Left renal pelvis (tissue), 4 donors: ENCODE results near the gene CRACR2B. TPM values are rescaled to one million over a fixed set of nuclear protein-coding genes. Genes with fewer than 3 reads are reported as not detected.

Experiments
- DNase-seq, 4 donors: peaks; one replicate each; pipeline ENCODE4 v3.0.0-alpha.2; 2013; ENCODE audit warnings: low read depth in 4 of 4, low spot score in 3 of 4
- polyA plus RNA-seq, 4 donors: library from polyadenylated mRNA; unstranded; fragments of 120-200 nt; gene quantifications; one replicate each; pipeline ENCODE4 v1.2.1, GENCODE V29; 2013; ENCODE audit not compliant: insufficient read length in 4 of 4

Gene CRACR2B
- polyA plus RNA-seq, 4 donors, result 3.6 to 20.3 (median 11.3) TPM

- DNase-seq, result no peak
Measured at GRCh38 chr11:824942-825341, 2.8 kb upstream of the CRACR2B start.

- no peak for DNase-seq
Measured at GRCh38 chr11:825366-826226, 2.1 kb upstream of the CRACR2B start.

- no peak for DNase-seq
Measured at GRCh38 chr11:826227-826621, 1.5 kb upstream of the CRACR2B start.

- no peak for DNase-seq
Measured at GRCh38 chr11:826836-827145, 928 bp upstream of the CRACR2B start.

- no peak for DNase-seq
Measured at GRCh38 chr11:827146-827896, 398 bp upstream of the CRACR2B start.

GRCh38 chr11:828506-829175, 922 bp downstream of the CRACR2B start:
- no peak for DNase-seq

GRCh38 chr11:829176-829846, 1.6 kb downstream of the CRACR2B start:
- DNase-seq, result no peak

- no peak for DNase-seq
Measured at GRCh38 chr11:829847-830294, 2.2 kb downstream of the CRACR2B start.

GRCh38 chr11:830295-831117, 2.8 kb downstream of the CRACR2B start:
- no peak for DNase-seq

GRCh38 chr11:831118-831864, 3.6 kb downstream of the CRACR2B start:
- no peak for DNase-seq

GRCh38 chr11:831961-832528, 4.3 kb downstream of the CRACR2B start:
- no peak for DNase-seq

GRCh38 chr11:832529-833113, 4.9 kb downstream of the CRACR2B start, which contains the start of gene CD151:
Gene CD151, plus strand, starts transcription at chr11:832952. Its CDS starts 3,118 bp downstream, at chr11:836070.
- no peak for DNase-seq

- no peak for DNase-seq
Measured at GRCh38 chr11:833114-833791, 5.5 kb downstream of the CRACR2B start.

- no peak for DNase-seq
Measured at GRCh38 chr11:833849-834311, 6.2 kb downstream of the CRACR2B start.

- no peak for DNase-seq
Measured at GRCh38 chr11:834371-835316, 6.9 kb downstream of the CRACR2B start.

GRCh38 chr11:836274-836673, 8.6 kb downstream of the CRACR2B start:
- DNase-seq, result no peak

- no peak for DNase-seq
Measured at GRCh38 chr11:836700-837099, 9.0 kb downstream of the CRACR2B start.
